NOMO-1 (cell line): ENCODE results near the gene GNG7.
A peak's percentile ranks its signal among the peaks of the same experiment; 100 is the strongest.
"Not testable (repeated sequence)": the region's sequence is repeated elsewhere in the genome, so short reads cannot be mapped to it uniquely, and the experiment has no call there.

Source experiments
- DNase-seq, 2 experiments: peaks; one replicate each; lab custom pipeline; 2025; ENCODE audit not compliant: unreplicated experiment in 2 of 2; lab: John Stamatoyannopoulos, UW

The GNG7 gene

GRCh38 chr19:2523630-2524311 lies 178.7 kb downstream of the GNG7 start:
- no peak for DNase-seq

DNA sequence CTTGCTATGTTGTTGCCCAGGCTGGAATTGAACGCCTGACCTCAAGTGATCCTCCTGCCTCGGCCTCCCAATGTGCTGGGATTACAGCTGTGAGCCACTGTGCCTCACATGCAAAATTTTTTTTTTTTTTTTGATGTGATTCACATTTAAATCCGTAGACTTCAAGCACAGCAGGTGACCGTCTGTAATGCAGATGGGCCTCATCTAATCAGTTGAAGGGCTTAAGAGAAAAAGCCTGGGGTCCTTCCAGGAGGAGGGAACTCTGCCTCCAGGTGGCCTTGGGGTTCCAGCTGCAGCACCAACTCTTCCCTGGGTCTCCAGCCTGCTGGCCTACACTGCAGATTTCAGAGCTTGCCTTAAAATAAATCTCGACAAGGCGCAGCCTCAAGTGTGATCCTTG lies 183.0 kb downstream of the GNG7 start:
- no peak for DNase-seq

- DNase-seq: not testable (repeated sequence)
Observed at GRCh38 chr19:2518856-2519255, 183.6 kb downstream of the GNG7 start.

GRCh38 chr19:2517881-2518601 lies 184.5 kb downstream of the GNG7 start:
- DNase-seq: no peak

- DNase-seq: no peak
Observed at GRCh38 chr19:2516727-2517126, 185.8 kb downstream of the GNG7 start.

GRCh38 chr19:2514981-2515518 lies 187.4 kb downstream of the GNG7 start:
- no peak for DNase-seq

DNA sequence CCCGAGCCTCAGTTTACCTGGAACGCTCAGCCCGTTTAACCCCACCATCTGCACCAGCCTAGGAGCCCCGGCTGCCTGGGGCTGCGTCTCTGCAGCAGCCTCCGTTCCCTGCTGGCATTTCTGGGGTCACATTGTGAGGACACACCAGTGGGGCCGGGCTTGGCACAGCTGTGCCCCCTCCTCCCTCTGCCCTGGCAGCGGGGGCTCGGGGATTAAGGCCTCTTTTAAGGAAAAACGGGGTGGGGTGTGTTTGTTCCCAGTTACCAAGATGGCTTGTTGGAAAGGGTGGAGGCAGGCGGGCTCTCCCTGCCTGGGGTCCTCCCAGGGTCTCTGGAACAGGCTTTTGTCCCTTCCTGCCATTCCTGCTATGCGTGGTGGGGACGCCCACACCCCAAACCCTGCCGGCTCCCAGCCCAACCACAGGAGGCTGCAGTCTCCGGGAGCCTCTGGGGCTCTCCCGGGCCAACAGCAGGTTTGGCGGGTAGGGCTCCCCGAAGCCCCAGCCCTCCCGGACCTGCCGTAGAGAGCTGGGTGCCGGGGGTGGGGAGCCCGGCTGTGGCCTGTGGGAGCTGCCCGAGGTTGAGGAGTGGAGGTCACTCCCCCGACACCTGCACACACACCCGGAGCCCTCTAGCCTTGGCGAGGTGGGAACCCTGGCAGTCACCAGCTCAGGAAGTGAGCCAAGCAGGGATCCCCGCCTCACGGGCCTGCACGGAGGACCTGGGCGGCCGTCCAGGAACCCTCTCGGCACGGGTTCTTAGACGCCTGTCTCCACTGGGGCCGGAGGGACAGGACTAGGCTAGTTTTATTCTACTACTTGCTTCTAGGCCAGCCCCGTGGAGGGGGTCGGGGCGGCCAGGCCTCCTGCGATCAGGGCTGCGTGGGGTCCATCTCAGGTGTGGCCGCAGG lies 189.7 kb downstream of the GNG7 start:
- no peak for DNase-seq

DNA sequence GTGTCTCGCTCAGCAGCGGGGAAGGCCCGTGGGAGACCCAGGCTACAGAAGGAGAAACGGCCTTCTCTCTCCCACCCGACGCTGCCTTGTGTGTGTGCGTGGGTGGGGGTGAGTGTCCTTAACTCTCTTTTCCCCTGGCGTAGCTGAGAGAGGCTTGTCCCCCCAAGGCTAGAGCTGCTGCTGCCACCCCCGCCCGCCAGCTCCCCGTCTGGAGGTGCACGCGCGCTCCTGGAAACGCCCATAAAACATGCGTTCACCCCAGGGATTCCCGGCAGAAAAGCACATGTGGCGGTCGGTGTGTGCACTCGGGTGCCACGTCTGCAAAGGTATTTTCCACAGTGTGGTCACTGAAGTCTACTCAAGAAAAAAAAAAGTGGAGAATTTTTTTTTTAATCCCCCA lies 190.5 kb downstream of the GNG7 start:
- DNase-seq: no peak

- DNase-seq: no peak
Observed at GRCh38 chr19:2511570-2511969, 190.9 kb downstream of the GNG7 start.

- no peak for DNase-seq
Observed at GRCh38 chr19:2509096-2509495, 193.4 kb downstream of the GNG7 start.

DNA sequence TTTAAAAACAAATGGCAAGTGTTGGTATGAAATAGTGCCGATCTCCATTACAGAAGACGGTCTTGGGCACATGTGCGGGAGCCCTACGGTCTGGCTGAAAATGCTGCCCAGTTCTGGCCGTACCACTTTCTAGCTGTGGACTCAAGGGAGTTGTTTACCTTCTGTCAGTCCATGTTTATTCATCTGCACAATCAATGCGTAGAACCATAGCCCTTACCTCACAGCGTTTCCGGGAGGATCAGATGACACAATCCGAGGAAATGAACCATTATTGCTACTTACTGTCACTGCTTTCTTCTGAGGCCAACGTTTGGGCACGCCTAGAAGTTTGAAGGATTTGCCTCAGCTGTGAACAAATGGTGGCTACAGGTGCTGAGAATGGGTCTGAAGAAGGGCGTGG lies 195.4 kb downstream of the GNG7 start:
- peak; percentile 80 to 88 for DNase-seq

- not testable (repeated sequence) for DNase-seq
Observed at GRCh38 chr19:2506656-2507055, 195.8 kb downstream of the GNG7 start.

DNA sequence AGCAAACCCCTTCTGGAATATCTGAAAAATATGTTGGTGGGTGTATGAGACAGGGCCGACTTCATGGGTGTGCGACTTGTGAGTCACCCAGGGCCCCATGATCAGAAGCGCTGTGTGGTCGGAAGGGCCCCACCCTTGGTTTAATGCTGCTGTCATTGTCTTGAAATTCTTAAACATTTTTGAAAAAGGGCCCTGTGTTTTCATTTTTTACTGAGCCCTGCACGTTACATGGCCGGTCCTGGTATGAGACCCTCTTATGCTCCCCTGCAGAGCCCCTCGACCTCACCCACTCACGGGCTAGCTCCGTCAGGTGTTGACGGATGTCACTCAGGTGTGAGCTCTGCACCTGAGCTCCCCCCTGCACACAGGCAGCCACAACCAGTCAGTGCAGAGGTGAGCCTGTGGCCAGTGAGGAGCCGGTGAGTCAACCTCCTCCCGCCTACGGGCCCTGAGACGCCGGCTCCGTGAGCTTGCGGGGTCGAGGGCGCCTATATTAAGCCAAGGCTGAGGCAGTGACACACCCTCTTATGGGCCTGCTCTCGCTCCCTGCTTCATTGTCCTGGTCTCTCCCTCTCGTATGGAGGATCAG lies 198.9 kb downstream of the GNG7 start:
- DNase-seq: peak; percentile 69 to 70

DNA sequence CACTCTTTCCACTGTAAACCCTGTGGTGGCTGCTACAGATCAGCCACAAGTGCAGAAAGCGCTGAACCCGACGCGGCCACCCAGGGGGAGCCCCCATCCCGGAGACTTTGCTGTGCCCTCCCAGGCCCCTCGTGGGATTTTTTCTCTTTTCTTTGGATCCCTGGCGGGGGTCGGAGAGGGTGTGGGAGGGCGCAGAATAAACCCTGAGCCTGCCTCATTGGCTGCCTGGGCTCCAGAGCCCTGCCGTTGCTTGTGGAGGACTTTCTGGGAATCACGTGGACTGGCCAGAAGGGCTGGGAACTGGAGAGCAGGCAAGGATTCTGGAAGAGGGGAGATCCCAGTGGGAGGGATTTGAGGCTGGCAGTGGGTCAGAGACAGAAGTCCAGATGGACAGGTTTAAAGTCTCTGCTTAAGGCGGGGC lies 201.6 kb downstream of the GNG7 start:
- DNase-seq: no peak

DNA sequence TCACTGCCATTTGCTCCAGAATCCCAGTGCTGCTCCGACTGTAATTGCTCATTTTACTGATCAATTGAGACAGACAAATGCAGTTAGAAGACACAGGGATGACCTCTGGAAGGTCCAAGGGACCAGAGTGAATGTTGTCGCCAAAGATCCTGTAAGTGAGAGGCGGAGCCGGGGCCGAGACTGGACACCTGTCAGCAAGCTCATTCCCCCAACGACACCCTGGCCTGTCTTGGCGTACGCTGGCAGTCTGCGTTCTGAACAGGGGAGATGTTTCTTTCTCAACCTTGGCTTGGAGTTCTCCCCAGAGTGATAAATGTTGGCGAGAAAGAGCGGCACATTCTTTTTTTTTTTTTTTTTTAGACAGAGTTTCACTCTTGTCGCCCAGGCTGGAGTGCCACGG lies 202.3 kb downstream of the GNG7 start:
- DNase-seq: no peak

DNA sequence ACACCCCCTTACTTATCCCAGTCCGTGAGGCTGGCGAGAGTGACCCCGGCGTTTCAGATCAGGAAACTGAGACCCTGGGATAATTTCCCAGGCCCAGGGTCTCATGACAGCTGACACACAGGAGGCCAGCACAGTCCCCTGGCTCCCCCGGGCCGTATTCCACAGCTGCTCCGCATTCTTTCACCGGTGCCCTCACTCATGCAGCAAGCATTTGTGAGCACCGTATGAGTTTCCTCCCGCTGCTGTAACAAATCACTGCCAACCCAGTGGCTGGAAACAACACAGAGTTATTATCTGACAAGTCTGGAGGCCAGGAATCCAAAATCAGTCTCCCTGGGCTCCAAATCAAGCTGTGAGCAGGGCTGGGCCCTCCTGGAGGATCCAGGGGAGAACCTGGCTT lies 205.3 kb downstream of the GNG7 start:
- no peak for DNase-seq

- no peak for DNase-seq
Observed at GRCh38 chr19:2495651-2496316, 206.7 kb downstream of the GNG7 start.

GRCh38 chr19:2495130-2495641 lies 207.3 kb downstream of the GNG7 start:
- peak in 1 of 2 experiments; percentile 25 for DNase-seq

DNA sequence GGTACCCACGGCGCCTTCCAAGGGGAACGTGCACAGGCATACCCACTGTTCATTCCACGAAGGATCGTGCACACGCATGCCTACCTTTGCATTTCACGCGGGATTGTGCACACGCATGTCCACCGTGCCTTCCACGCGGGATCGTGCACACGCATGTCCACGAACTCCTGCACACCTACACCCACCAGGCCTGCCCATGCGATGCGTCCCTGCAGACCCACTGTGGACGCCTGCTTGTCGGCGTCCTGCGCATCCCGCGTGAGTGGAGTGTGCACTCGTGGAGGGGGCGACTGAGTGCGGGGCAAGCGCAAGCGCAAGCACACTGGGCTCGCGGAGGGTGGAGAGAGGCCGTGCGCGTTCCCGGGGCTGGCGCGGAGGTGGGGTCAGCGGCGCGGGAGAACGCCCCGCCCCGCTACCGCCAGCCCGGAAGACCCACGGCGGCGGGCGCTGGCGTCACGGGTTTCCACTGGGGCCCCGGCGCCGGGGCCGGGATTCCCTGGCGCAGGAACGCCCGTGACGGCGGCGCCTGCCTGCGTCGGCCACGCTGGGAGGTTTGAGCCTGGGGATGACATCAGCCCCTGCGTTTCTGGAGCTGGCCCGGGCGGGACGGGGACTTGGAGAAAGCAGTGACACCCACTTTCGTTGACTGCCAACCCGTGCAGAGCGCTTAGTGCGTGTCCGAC lies 207.9 kb downstream of the GNG7 start:
- peak; percentile 52 to 78 for DNase-seq
